ENCODE data around the gene GIPC1.

GRCh38 chr19:14528419-14529253 lies 32.7 kb upstream of the GIPC1 start:
- TF ChIP-seq CTCF (conservative IDR thresholded peaks at IDR 0.05 in 1 of 2, IDR thresholded peaks at IDR 0.05 in 1 of 2; ENCODE audit: low read depth in 1 of 2, low read length in 2 of 2) (no peak), EZH2 (IDR thresholded peaks at IDR 0.05; ENCODE audit: low read length, missing control alignments) (no peak)
